GM15510 (cell line): ENCODE data around the gene CBLN2.

Experiments used
- POLR2A ChIP-seq: IDR thresholded peaks from 3 replicates; pipeline ENCODE4 v1.6.1; 2011; ENCODE audit warnings: borderline replicate concordance; ENCODE audit not compliant: insufficient read length; ENCODE audit errors: extremely low read depth

The CBLN2 gene

DNA sequence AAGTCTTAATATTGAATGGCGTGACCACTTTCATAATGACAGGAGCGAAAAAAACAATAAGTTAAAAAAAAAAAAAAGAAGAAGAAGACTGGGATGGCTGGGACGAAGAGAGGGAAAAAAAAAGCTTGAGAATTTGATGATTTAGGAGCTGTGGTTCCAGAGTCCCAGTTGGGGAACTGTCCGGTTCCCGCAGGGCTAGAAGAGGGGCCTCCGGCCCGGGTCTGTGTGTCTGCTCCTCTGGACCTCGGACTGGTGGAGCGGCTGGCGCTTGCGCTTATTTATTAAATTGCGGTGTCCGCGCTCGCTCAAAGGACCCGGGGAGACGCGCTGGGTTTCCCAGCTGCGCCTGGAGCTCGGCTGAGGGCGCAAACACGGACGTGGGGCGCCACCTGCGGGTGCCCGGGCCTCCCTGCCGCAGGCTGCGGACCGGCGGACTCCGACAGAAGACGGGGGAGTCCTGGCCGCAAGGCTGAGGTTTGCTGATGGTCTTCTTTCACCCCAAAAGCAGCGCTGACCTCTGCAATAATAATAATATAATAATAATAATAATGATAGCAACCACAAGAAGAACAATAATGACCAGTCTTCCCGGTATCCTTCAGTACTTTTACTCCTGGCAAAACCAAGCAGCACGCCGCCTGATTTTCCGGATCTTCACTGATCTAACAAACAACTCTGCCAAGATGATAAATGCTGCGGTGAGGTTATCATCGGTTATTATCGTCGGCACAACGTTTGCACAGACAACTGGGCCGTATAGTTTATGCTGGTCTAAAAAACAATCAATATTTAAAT is at the start of gene CBLN2:
Gene CBLN2, minus strand, starts transcription at position 251 of the 795 bp plus-strand sequence. CDS start 2,182 bp downstream, outside the sequence.
- no peak for TF ChIP-seq POLR2A

DNA sequence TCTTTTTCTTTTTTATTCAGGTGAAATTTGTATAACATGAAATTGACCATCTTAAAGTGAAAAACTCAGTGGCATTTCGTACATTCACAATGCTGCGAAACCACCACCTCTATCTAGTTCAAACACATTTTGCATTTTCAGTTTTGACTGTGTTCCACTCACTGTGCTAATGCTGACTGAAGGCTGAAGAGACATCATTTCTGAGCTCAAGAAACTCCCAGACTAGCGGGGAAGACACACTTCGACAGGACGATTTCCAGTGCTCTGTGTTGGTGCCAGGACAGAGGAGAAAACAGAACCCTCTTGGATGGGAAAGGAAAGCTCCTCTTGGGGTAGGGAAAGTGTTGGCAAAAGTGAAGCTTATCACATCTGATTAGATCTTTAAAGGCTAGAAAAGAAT is 44.2 kb upstream of the CBLN2 start:
- TF ChIP-seq POLR2A: no peak

DNA sequence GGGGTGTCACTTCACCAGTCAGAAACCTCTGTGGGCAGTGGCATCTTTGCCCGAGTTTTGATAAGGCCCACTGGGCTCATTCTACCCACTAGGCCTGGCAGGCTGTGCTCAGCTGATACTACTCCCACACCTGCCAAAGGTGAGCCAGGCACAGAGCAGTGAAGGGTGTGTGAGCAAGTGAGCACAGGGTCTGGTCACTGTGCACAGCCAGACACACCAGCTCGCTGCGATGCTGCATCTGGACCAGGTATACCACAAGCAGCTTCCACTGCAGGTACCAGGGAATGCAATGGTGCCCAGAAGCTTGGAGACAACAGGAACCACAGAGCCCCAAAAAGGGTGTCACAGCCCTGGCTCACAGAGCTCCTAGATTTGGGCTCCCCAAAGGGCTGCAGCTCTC is 40.6 kb upstream of the CBLN2 start:
- no peak for TF ChIP-seq POLR2A

DNA sequence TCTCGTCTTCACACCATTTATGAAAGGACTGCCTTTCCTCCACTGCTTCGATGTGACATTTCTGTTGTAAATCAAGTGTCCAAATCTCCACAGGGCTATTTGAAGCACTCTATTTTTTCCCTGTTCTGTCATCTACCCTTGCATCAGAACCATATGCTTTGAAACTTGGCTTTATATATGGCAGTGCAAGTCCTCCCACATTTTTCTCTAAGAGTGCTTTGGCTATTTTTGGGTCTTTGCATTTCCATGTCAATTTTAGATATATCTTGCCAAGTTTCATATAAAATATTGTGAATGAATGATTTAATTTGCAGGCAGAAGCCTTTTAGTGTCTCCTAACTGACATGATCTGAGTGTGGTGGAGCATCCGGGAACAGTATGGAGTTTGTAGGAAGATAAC is 37.8 kb upstream of the CBLN2 start:
- no peak for TF ChIP-seq POLR2A

DNA sequence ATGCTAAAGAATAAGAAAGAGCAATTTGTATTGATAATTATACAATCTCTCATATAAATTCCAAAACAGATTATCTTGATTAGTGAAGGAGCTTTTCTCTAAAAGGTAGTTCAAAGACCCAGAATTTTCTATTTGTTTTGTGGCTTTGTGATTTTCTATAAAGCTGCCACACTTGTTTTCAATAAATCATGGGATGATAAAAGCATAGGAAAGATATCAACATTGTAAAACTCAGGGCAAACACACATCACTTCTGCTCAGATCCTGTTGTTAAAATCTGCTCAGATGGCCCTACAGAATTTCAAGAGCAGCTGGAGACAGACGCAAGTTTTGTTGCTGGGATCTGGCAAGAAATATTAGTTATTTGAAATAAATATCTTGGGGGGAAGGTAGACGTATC is 28.8 kb upstream of the CBLN2 start:
- TF ChIP-seq POLR2A: no peak

DNA sequence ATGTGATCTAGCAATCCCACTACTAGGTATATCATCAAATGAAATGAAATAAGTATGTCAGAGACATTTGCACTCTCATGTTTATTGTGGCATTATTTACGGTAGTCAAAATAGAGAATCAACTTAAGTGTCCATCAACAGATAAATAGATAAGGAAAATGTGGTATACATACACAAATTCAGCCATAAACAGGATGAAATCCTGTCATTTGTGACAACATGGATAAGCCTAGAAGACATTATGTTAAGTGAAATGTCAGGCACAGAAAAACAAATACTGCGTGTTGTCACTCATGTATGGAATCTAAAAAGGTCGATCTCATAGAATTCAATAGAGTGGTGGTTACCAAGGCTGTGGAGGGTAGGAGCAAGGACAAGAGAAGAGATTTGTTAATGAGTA is 22.1 kb upstream of the CBLN2 start:
- TF ChIP-seq POLR2A: no peak

DNA sequence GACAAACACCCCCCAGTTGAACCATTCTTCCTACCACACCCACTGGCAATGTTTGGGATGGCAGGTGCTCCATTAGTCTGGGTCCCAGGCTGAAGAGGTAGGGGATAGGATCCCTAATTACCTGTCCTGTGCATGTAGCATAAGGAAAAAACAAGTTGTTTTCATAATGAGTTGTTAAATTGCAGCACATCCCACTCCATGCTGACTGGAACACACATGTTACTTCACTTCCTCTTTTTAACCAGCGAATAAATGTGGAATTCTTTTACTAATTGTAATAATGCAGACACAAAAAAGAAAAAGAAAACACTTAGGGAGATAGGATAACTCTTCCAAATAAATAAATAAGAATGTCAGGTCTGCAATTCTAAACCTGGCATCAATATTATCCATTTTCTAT is 11.8 kb upstream of the CBLN2 start:
- TF ChIP-seq POLR2A: no peak

DNA sequence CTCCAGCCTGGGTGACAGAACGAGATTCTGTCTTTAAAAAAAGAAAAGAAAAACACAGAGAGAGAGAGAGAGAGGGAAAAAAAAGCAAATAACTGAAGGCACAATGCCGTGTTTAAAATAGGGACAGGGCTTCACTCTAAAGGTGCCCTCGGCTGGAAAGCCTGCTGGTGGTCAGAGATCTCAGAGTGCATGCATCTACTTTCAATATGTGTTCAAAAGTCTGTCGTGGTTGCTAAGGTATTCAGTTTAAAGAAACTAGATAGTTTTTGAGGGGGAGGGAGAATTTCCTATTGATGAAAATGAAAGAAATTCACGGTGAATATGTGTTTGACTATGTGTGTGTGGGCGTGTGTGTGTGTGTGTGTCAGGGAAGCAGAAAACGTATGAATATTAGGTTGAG is 11.0 kb upstream of the CBLN2 start:
- TF ChIP-seq POLR2A: no peak

DNA sequence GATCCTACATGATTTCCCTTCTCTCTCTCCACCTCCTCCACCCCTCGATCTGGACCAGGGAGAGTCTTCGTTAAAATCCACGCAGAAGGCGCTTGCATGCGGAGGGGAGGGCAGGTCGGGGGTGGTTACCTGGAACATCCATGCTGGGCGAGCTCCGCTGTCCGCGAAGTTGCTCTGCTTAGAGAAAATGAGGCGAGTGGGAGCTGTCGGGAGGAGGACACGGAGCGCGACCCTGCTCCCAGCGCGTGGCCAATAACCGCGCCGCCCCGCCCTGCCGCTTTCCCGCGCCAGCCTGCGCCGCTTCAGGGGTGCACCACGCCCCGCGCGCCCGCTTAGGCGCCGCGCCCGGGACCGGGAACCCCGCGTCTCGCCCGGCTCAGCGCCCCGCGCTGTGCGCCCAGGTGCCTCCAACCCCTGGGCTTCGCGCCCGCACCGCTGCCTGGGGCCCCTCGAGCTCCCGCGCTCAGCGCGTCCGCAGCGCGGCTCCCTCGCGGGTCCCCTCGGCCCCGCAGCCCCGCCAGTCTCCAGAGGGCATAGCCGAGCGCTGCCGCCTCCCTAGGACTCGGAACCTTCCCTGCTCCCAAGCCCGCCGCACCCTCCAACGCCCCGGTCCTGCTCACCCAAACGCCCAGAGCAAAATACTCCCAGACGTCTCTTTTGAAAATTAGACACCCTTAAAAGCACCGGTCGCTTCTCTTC is 636 bp downstream of the CBLN2 start:
- TF ChIP-seq POLR2A: no peak

DNA sequence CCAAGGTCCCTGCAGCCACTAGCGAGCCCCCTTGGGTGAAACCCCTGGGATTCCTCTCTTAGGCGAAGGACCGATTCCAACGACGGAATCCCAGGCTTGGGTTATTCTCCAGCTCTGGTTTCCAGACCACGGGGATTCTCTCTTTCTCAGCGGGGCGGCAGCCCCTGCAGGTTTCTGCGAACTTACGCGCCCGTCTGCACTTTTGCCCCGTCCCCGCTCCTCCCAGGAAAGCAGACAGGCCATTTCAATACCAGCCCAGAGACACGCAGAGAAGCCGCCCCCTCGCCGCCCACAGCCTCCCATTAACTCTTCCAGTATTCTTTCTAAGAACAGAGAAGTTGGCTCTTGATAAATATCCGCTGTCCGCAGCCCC is 1.2 kb downstream of the CBLN2 start:
- no peak for TF ChIP-seq POLR2A

DNA sequence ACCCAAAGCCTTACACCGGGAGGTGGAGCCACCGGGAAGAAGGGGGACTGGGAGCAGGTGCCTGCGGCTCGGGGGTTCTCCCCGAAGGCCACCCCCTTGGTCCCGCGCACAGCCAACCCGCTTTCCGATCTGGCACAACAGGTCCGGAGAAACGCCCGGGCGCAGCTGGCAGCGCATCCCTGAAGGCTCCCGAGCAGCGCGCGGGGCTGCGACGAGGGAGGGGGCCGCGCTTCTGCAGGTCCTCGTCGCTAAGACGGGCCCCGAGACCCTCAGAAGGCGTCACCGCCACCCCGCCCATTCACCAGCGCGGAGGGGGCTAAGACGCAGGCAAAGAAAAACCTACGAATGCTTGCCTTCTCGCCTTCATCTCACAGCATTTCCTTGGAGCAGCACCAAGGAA is 1.8 kb downstream of the CBLN2 start:
- no peak for TF ChIP-seq POLR2A

DNA sequence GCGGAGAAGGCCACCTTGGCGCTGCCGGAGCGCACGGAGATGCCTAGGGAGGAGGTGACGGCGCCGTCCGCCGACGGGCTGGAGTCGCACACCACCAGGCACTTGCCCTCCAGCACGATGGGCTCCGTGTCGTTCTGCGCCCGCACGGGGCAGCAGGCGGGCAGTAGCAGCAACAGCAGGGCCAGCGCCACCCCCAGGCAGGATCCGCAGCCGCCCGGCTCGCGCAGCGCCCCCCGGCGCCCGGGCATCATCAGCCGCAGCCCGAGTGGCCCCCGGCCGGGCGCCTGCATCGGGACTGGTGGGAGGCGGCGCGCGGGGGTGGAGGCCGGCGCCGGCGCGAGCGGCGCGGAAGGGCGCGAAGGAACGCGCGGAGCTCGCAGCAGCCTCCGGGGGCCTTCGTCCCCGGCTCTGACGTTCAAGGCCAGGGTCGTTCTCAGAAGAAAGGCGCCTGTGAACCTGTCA is 2.2 kb downstream of the CBLN2 start:
- TF ChIP-seq POLR2A: no peak

DNA sequence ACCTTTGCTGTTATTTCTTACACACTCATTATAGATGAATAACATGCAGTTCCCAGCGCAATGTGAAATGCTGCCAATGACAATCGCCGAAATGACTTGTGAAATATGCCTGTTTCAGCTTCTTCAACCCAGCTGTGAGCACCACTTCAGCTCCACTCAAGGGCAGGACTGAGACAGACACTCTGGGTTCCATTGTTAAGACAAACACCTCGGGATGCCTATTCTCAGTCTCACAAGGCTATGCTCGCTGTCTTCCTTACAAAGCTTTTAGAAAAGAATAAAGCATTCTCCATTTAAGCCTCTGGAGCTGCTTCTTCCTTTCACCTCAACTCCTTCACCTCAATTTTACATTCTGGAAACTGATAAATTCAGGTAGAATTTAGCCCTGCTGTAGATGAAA is 4.2 kb downstream of the CBLN2 start:
- TF ChIP-seq POLR2A: no peak

DNA sequence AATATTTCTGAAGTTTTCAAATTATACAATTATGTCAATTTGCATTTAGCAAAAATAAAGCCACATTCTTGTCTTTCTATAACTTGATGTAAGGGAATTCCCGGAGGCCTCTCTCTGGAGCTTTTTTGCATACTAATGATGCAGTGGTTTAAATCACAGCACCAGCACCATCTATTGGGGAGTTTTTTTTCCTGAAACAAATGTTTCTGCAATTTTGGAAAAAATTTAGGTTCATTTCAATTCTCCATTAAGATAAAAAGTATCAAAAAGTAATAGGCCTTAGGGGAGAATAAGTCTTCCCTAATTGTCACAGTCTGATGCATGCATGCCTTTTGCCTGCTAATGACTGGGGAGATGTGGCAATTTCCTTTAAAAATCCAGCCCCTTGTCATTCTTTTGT is 13.5 kb downstream of the CBLN2 start:
- TF ChIP-seq POLR2A: no peak

DNA sequence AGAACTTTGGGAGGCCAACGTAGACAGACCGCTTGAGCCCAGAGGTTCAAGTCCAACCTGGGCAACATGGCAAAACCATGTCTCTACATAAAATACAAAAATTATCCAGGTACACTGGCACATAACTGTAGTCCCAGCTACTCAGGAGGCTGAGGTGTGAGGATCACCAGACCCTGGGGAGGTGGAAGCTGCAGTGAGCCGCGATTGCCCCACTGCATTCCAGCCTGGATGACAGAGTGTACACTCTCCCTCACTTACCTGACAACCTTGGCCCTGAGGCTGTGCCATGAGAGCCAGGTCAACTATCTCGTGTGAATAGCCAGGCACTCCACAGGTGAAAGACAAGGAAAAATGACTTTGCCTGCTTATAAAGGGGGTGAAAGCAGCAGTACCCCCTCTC is 39.3 kb downstream of the CBLN2 start:
- no peak for TF ChIP-seq POLR2A
